Testis (tissue), 3 donors: ENCODE measurements around the gene YBEY. TPM values are rescaled to one million over a fixed set of nuclear protein-coding genes. Genes with fewer than 3 reads are reported as not detected.

Experiments used
- DNase-seq: peaks from one replicate; pipeline ENCODE4 v3.0.0-alpha.2; 2019
- H3K27ac ChIP-seq, 2 donors: fragments of 200-600 bp; sonication (generic); one replicate each; pipeline ENCODE4 v1.5.1; 2019
- H3K27me3 ChIP-seq: fragments of 200-600 bp; sonication (generic); one replicate; pipeline ENCODE4 v1.5.1; 2019
- H3K36me3 ChIP-seq: fragments of 200-600 bp; sonication (generic); one replicate; pipeline ENCODE4 v1.5.1; 2017; ENCODE audit warnings: low read depth; ENCODE audit errors: missing control alignments
- H3K4me1 ChIP-seq: fragments of 200-600 bp; sonication (generic); one replicate; pipeline ENCODE4 v1.5.1; 2019
- H3K4me3 ChIP-seq, 2 donors: fragments of 200-600 bp; sonication (generic); one replicate each; pipeline ENCODE4 v1.5.1; 2017 to 2019
- H3K9me3 ChIP-seq: fragments of 200-600 bp; sonication (generic); one replicate; pipeline ENCODE4 v1.5.1; 2017
- POLR2A ChIP-seq: fragments of 450-650 bp; IDR thresholded peaks from one replicate; pipeline ENCODE4 v1.6.1; 2017; ENCODE audit warnings: antibody characterized with exemption, mild to moderate bottlenecking, moderate library complexity
- WGBS, 2 donors: methylation state at CpG; one replicate each; pipeline ENCODE4 v1.1.5; 2018; 5-methylcytosine and 5-hydroxymethylcytosine counted together
- intact Hi-C: fragments of 100-400 bp; cut with DNase I; formaldehyde crosslinking; loops from one replicate; pipeline ENCODE4 v1.15.1; 2023; ENCODE audit warnings: low total_unique reads
- polyA plus RNA-seq: library from polyadenylated mRNA; stranded (reverse); fragments of 350-450 nt; fragmentation: Illumina TruSeq; extraction: RNeasy Lipid Tissue Mini Kit (QIAGEN cat#74804); gene quantifications from one replicate; pipeline ENCODE4 v1.2.3, GENCODE V29; 2014; ENCODE audit warnings: low read depth, low replicate concordance; ENCODE audit not compliant: insufficient read depth
- total RNA-seq, 2 donors: library from RNA; depleted of rRNA; stranded (reverse); fragments of >200 nt; gene quantifications; one replicate each; pipeline ENCODE4 v1.2.3, GENCODE V29; 2016
- TF ChIP-seq, protein P1 (sequence below), 3 experiments: fragments of 450-650 bp in 2 of 3; fragments of 200-600 bp in 1 of 3; sonication (generic) in 1 of 3; IDR thresholded peaks; one replicate each; pipeline ENCODE4 v1.5.1; 2016 to 2019; ENCODE audit warnings: antibody characterized with exemption in 3 of 3, mild to moderate bottlenecking in 2 of 3, moderate library complexity in 1 of 3

Gene YBEY
- total and polyA plus RNA-seq, 3 donors from 2014 or later: 50.7 to 141 (median 55.0) TPM

- H3K27me3 ChIP-seq: no peaks in the 10 kb centered on the region
- intact Hi-C loops: no loop called here
- H3K27ac ChIP-seq: no peak overlapping the region
- H3K4me3 ChIP-seq: no peak overlapping the region
- no peak for DNase-seq
- 65 to 76% methylated on average over 8 of the region's 8 CpGs for WGBS, 2 donors
- H3K9me3 ChIP-seq: no peaks in the 10 kb centered on the region
- no peaks in the 10 kb centered on the region for H3K4me1 ChIP-seq
- TF ChIP-seq POLR2A: no peak
- TF ChIP-seq, protein P1, sequence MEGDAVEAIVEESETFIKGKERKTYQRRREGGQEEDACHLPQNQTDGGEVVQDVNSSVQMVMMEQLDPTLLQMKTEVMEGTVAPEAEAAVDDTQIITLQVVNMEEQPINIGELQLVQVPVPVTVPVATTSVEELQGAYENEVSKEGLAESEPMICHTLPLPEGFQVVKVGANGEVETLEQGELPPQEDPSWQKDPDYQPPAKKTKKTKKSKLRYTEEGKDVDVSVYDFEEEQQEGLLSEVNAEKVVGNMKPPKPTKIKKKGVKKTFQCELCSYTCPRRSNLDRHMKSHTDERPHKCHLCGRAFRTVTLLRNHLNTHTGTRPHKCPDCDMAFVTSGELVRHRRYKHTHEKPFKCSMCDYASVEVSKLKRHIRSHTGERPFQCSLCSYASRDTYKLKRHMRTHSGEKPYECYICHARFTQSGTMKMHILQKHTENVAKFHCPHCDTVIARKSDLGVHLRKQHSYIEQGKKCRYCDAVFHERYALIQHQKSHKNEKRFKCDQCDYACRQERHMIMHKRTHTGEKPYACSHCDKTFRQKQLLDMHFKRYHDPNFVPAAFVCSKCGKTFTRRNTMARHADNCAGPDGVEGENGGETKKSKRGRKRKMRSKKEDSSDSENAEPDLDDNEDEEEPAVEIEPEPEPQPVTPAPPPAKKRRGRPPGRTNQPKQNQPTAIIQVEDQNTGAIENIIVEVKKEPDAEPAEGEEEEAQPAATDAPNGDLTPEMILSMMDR (IDR thresholded peaks at IDR 0.05): no peak
- H3K36me3 ChIP-seq: no peaks in the 10 kb centered on the region
These were observed 32.5 kb upstream of the YBEY start for GRCh38 chr21:46253610-46254124.

- DNase-seq: no peak
- intact Hi-C loops: no loop called here
- Histone ChIP-seq H3K36me3 (no peaks in the 10 kb centered on the region), H3K4me1 (no peaks in the 10 kb centered on the region), H3K27ac (no peak overlapping the region), H3K4me3 (no peak overlapping the region), H3K9me3 (no peaks in the 10 kb centered on the region), H3K27me3 (no peaks in the 10 kb centered on the region)
- TF ChIP-seq, protein P1 (IDR thresholded peaks at IDR 0.05): no peak
- TF ChIP-seq POLR2A: no peak
- WGBS, 2 donors: 79 to 83% methylated on average over 12 of the region's 12 CpGs
These were observed 31.8 kb upstream of the YBEY start for GRCh38 chr21:46254208-46254975.

DNA sequence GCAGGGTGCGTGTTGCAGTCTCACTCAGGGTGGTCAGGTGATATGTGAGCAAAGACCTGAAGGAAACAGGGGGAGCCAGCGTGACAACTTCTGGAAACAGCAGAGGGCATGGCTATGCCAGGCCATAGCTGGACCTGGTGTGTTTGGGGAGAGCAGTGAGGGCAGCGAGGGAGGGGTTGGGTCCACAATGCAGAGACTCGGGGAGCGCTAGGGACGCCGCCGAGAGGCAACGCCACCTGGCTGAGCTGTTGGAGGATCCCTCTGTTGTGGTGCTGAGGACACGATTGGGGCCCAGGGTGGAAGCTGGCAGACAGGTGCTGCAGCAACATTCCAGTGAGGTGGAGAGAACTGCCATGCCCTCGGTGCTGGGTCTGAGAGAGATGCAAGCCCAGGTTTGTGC lies 31.0 kb upstream of the YBEY start:
- H3K4me1 ChIP-seq: no peaks in the 10 kb centered on the region
- no peaks in the 10 kb centered on the region for H3K36me3 ChIP-seq
- intact Hi-C loops: no loop called here
- WGBS, 2 donors: 88 to 90% methylated on average over 11 of the region's 11 CpGs
- no peaks in the 10 kb centered on the region for H3K27me3 ChIP-seq
- no peak overlapping the region for H3K27ac ChIP-seq
- H3K4me3 ChIP-seq: no peak overlapping the region
- TF ChIP-seq, protein P1 (IDR thresholded peaks at IDR 0.05): no peak
- TF ChIP-seq POLR2A: no peak
- H3K9me3 ChIP-seq: no peaks in the 10 kb centered on the region
- DNase-seq: no peak

- intact Hi-C loops: no loop called here
- H3K4me3 ChIP-seq: no peak overlapping the region
- H3K27ac ChIP-seq: no peak overlapping the region
- TF ChIP-seq POLR2A: no peak
- TF ChIP-seq, protein P1 (IDR thresholded peaks at IDR 0.05): no peak
- no peaks in the 10 kb centered on the region for H3K36me3 ChIP-seq
- no peaks in the 10 kb centered on the region for H3K27me3 ChIP-seq
- no peaks in the 10 kb centered on the region for H3K9me3 ChIP-seq
- no peak for DNase-seq
- 94 to 96% methylated on average over 6 of the region's 6 CpGs for WGBS, 2 donors
- no peaks in the 10 kb centered on the region for H3K4me1 ChIP-seq
These were observed 30.3 kb upstream of the YBEY start for GRCh38 chr21:46255758-46256337.
